A549 (cell line): ENCODE measurements around the gene TRABD2B. TPM values are rescaled to one million over a fixed set of nuclear protein-coding genes. Genes with fewer than 3 reads are reported as not detected.

Source experiments
- ATAC-seq, 2 experiments: fragments of 200-7000 bp in 1 of 2; fragments of >200 bp in 1 of 2; cut with Nextera tagmentation in 1 of 2; cut with Tn5 transposase in 1 of 2; 3 replicates each; pipeline versions ENCODE4 v1.8.0 to v1.9.1; 2018 to 2020; ENCODE audit warnings: mild to moderate bottlenecking in 1 of 2, moderate library complexity in 1 of 2
- CTCF ChIA-PET: fragments of 300-600 bp; sonication (Branson Sonifier 250); formaldehyde crosslinking; extraction: SDS; loops from one replicate; lab custom pipeline; 2021; ENCODE audit warnings: antibody characterized with exemption, inconsistent platforms; lab: Yijun Ruan, JAX
- POLR2A ChIA-PET: fragments of 350-600 bp; formaldehyde crosslinking; extraction: SDS; loops from one replicate; lab custom pipeline; 2021; ENCODE audit warnings: antibody characterized with exemption, inconsistent platforms; lab: Yijun Ruan, JAX
- DNase-seq, 2 experiments: peaks; one replicate each; pipeline versions ENCODE4 v3.0.0 to v3.0.0-alpha.2; 2011 to 2016; ENCODE audit warnings: low read depth in 1 of 2, low spot score in 1 of 2
- FAIRE-seq: peaks from 2 replicates; lab custom pipeline; 2011; peaks lifted over from hg19 to GRCh38; lab: Jason Lieb, UNC
- H3K27ac ChIP-seq, 2 experiments: fragments of >200 bp; sonication (Bioruptor Twin); formaldehyde crosslinking; 3 replicates each; pipeline ENCODE4 v1.5.1; 2016 to 2017
- H3K4me1 ChIP-seq: fragments of >200 bp; sonication (Bioruptor Twin); formaldehyde crosslinking; 3 replicates; pipeline ENCODE4 v1.6.1; 2016
- H3K4me2 ChIP-seq: fragments of >200 bp; sonication (Bioruptor Twin); formaldehyde crosslinking; 3 replicates; pipeline ENCODE4 v1.6.1; 2016
- H3K4me3 ChIP-seq: fragments of >200 bp; sonication (Bioruptor Twin); formaldehyde crosslinking; 3 replicates; pipeline ENCODE4 v1.5.1; 2016
- H3K9me3 ChIP-seq: fragments of >200 bp; sonication (Bioruptor Twin); formaldehyde crosslinking; 3 replicates; pipeline ENCODE4 v1.6.1; 2016
- BHLHE40 ChIP-seq: IDR thresholded peaks from 2 replicates; pipeline ENCODE4 v1.6.1; 2012; ENCODE audit warnings: low read depth, low read length, inconsistent platforms
- CBX2 ChIP-seq: fragments of 200-600 bp; sonication (generic); IDR thresholded peaks from 2 replicates; pipeline ENCODE4 v1.6.1; 2016; ENCODE audit warnings: low read depth, mild to moderate bottlenecking, borderline replicate concordance
- CEBPB ChIP-seq, 2 experiments: fragments of >200 bp in 1 of 2; sonication (Bioruptor Twin) in 1 of 2; formaldehyde crosslinking in 1 of 2; IDR thresholded peaks; 2 replicates each; pipeline ENCODE4 v1.6.1; 2012 to 2016
- CTCF ChIP-seq: fragments of >200 bp; sonication (Bioruptor Twin); formaldehyde crosslinking; IDR thresholded peaks from 3 replicates; pipeline ENCODE4 v1.5.1; 2016
- EHF ChIP-seq: fragments of 250-450 bp; sonication (Bioruptor Pico); IDR thresholded peaks from 2 replicates; pipeline ENCODE4 v1.5.0; 2020; ENCODE audit warnings: mild to moderate bottlenecking
- EHMT2 ChIP-seq: fragments of 200-600 bp; sonication (generic); IDR thresholded peaks from 2 replicates; pipeline ENCODE4 v1.6.1; 2016; ENCODE audit warnings: antibody characterized with exemption, low read depth, mild to moderate bottlenecking, moderate library complexity
- ELK1 ChIP-seq: fragments of 150-350 bp; IDR thresholded peaks from 2 replicates; pipeline ENCODE4 v1.6.1; 2014; ENCODE audit warnings: low read depth, mild to moderate bottlenecking, low read length
- FOSL2 ChIP-seq, 2 experiments: fragments of 450-650 bp in 1 of 2; fragments of >200 bp in 1 of 2; sonication (Bioruptor Twin) in 1 of 2; formaldehyde crosslinking; IDR thresholded peaks; 2 replicates each; pipeline versions ENCODE4 v1.5.0 to v1.6.1; 2016 to 2020; ENCODE audit warnings: mild to moderate bottlenecking in 1 of 2, moderate library complexity in 1 of 2
- GATA3 ChIP-seq: IDR thresholded peaks from 2 replicates; pipeline ENCODE4 v1.6.1; 2012; ENCODE audit warnings: borderline replicate concordance
- HES2 ChIP-seq: fragments of >200 bp; sonication (Bioruptor Twin); formaldehyde crosslinking; IDR thresholded peaks from 2 replicates; pipeline ENCODE4 v1.6.1; 2016
- HMGXB4 ChIP-seq: fragments of 250-450 bp; sonication (Bioruptor Pico); IDR thresholded peaks from 2 replicates; pipeline ENCODE4 v1.5.0; 2021; ENCODE audit warnings: mild to moderate bottlenecking, moderate library complexity, borderline replicate concordance
- HOXA7 ChIP-seq: fragments of 250-450 bp; sonication (Bioruptor Pico); IDR thresholded peaks from 2 replicates; pipeline ENCODE4 v1.5.0; 2020; ENCODE audit warnings: mild to moderate bottlenecking, moderate library complexity
- JUN ChIP-seq, 2 experiments: fragments of >200 bp; sonication (Bioruptor Twin); formaldehyde crosslinking; IDR thresholded peaks; 2 replicates in 1 of 2; 3 replicates in 1 of 2; pipeline ENCODE4 v1.6.1; 2016 to 2017
- KDM5A ChIP-seq: fragments of 200-600 bp; sonication (generic); IDR thresholded peaks from 2 replicates; pipeline ENCODE4 v1.6.1; 2016; ENCODE audit warnings: antibody characterized with exemption, mild to moderate bottlenecking
- MAFK ChIP-seq: fragments of 450-650 bp; IDR thresholded peaks from 2 replicates; pipeline ENCODE4 v1.6.1; 2014; ENCODE audit not compliant: partially characterized antibody
- MYC ChIP-seq: IDR thresholded peaks from 2 replicates; pipeline ENCODE4 v1.6.1; 2012; ENCODE audit warnings: mild to moderate bottlenecking, inconsistent platforms, low read length, improper control_type of control experiment, borderline replicate concordance
- NPAS2 ChIP-seq: fragments of 250-450 bp; sonication (Bioruptor Pico); IDR thresholded peaks from 2 replicates; pipeline ENCODE4 v1.8.0; 2022; ENCODE audit warnings: mild to moderate bottlenecking, moderate library complexity, borderline replicate concordance
- NR3C1 ChIP-seq: fragments of >200 bp; sonication (Bioruptor Twin); formaldehyde crosslinking; IDR thresholded peaks from 3 replicates; pipeline ENCODE4 v1.6.1; 2017
- POLR2A ChIP-seq: IDR thresholded peaks from 2 replicates; pipeline ENCODE4 v1.6.1; 2012; ENCODE audit warnings: mild to moderate bottlenecking, low read length
- POLR2AphosphoS2 ChIP-seq: conservative IDR thresholded peaks from 2 replicates; pipeline ENCODE4 v1.6.1; 2012; ENCODE audit warnings: low read length, improper control_type of control experiment, inconsistent platforms
- RARB ChIP-seq: fragments of 250-450 bp; sonication (Bioruptor Pico); IDR thresholded peaks from 2 replicates; pipeline ENCODE4 v1.8.0; 2021; ENCODE audit warnings: mild to moderate bottlenecking, moderate library complexity
- RCOR1 ChIP-seq: fragments of 150-350 bp; IDR thresholded peaks from 2 replicates; pipeline ENCODE4 v1.6.1; 2014; ENCODE audit warnings: antibody characterized with exemption, low read length, low read depth
- REST ChIP-seq: fragments of 200-600 bp; sonication (generic); IDR thresholded peaks from 2 replicates; pipeline ENCODE4 v1.6.1; 2016; ENCODE audit warnings: antibody characterized with exemption, mild to moderate bottlenecking, moderate library complexity
- RFX5 ChIP-seq: fragments of 450-650 bp; IDR thresholded peaks from 2 replicates; pipeline ENCODE4 v1.7.1; 2014; ENCODE audit warnings: antibody characterized with exemption, mild to moderate bottlenecking, moderate library complexity
- SMC3 ChIP-seq: fragments of >200 bp; sonication (Bioruptor Twin); formaldehyde crosslinking; IDR thresholded peaks from 3 replicates; pipeline ENCODE4 v1.6.1; 2018; ENCODE audit warnings: inconsistent platforms
- SREBF2 ChIP-seq: fragments of 450-650 bp; IDR thresholded peaks from 2 replicates; pipeline ENCODE4 v1.6.1; 2014; ENCODE audit warnings: mild to moderate bottlenecking, moderate library complexity
- ZC3H11A ChIP-seq: fragments of 450-650 bp; IDR thresholded peaks from 2 replicates; pipeline ENCODE4 v1.6.1; 2014; ENCODE audit warnings: antibody characterized with exemption, mild to moderate bottlenecking
- WGBS: methylation state at CpG from one replicate; pipeline ENCODE4 v1.1.6; 2017; ENCODE audit errors: missing lambda C conversion rate; 5-methylcytosine and 5-hydroxymethylcytosine counted together
- polyA plus RNA-seq, 4 experiments: library from polyadenylated mRNA; depleted of rRNA in 3 of 4; stranded (reverse); fragments of >200 nt; fragmentation: RNase III in 1 of 4; extraction: RNeasy Plus Mini Kit Qiagen cat#74134 plus additional on column Dnase treatment in 1 of 4; gene quantifications; 2 replicates in 3 of 4; 3 replicates in 1 of 4; pipeline ENCODE4 v1.2.3, GENCODE V29; 2011 to 2017

TRABD2B gene
- polyA plus RNA-seq, 2 of the 4 experiments (the other 2 are of a cell fraction) = 0.04 to 0.21 TPM

GRCh38 chr1:47787560-47787959, 209.6 kb downstream of the TRABD2B start:
- CTCF ChIA-PET = no interaction called here
- no peak for ATAC-seq

GRCh38 chr1:47786316-47786715, 210.9 kb downstream of the TRABD2B start:
- TF ChIP-seq CTCF (no peak), CEBPB (IDR thresholded peaks at IDR 0.05) (no peak), HES2 (no peak), EHMT2 (no peak), POLR2AphosphoS2 (no peak), ELK1 (no peak), ZC3H11A (no peak), NPAS2 (CRISPR knock-in tag) (no peak), RFX5 (no peak), KDM5A (no peak), GATA3 (no peak), SREBF2 (no peak), REST (no peak), HMGXB4 (CRISPR knock-in tag) (no peak), RARB (CRISPR knock-in tag) (no peak)
- no peak overlapping the region for H3K27ac ChIP-seq
- no peaks in the 10 kb centered on the region for H3K9me3 ChIP-seq
- H3K4me3 ChIP-seq = no peak overlapping the region
- ChIA-PET POLR2A (no interaction called here), CTCF (interaction anchor here (1.1 kb wide), 1 partner anchor 212 kb away, joined by 3 read pairs; no protein-coding TSS in a partner anchor)
- no peaks in the 10 kb centered on the region for H3K4me1 ChIP-seq
- no peak overlapping the region for H3K4me2 ChIP-seq
- no peak for DNase-seq
- 31% methylated on average over 5 of the region's 6 CpGs for WGBS
- FAIRE-seq = no peak
- ATAC-seq = no peak

More at GRCh38 chr1:47787560-47787959, 209.6 kb downstream of the TRABD2B start:
- Histone ChIP-seq H3K4me1 (no peaks in the 10 kb centered on the region), H3K4me3 (no peak overlapping the region), H3K9me3 (no peaks in the 10 kb centered on the region), H3K4me2 (no peak overlapping the region), H3K27ac (no peak overlapping the region)
- 86% methylated on average over 1 of the region's 1 CpG for WGBS
- no peak for FAIRE-seq
- no peak for DNase-seq
- TF ChIP-seq FOSL2 (IDR thresholded peaks at IDR 0.05) (no peak), FOSL2 (CRISPR knock-in tag; IDR thresholded peaks at IDR 0.05) (no peak), POLR2A (no peak), MAFK (no peak), JUN (IDR thresholded peaks at IDR 0.05) (no peak), MYC (no peak), NR3C1 (no peak), BHLHE40 (no peak), HOXA7 (no peak), SMC3 (no peak), RCOR1 (no peak), CBX2 (no peak), EHF (CRISPR knock-in tag) (no peak), CEBPB (IDR thresholded peaks at IDR 0.05) (no peak)
- POLR2A ChIA-PET = no interaction called here
